Stimulated activated CD8-positive, alpha-beta memory T cell treated with anti-CD3 and anti-CD28 coated beads, Interleukin-7, amount 100 ng/mL, for 1 hour (primary cell): ENCODE measurements around the gene ROPN1B.
A peak's percentile ranks its signal among the peaks of the same experiment; 100 is the strongest.
"Not testable (repeated sequence)": the region's sequence is repeated elsewhere in the genome, so short reads cannot be mapped to it uniquely, and the experiment has no call there.

Experiments
- DNase-seq, 2 donors: peaks; one replicate each; pipeline ENCODE4 v3.0.0-alpha.2; 2020; ENCODE audit warnings: low read depth in 2 of 2

Gene ROPN1B

GRCh38 chr3:125968701-125969592 is at the start of gene ROPN1B:
ROPN1B (plus strand) TSS chr3:125969178; CDS start chr3:125972055, 2,877 bp downstream.
- DNase-seq: not testable (repeated sequence)

GRCh38 chr3:125920191-125920590 is 48.8 kb upstream of the ROPN1B start:
- DNase-seq: not testable (repeated sequence)

GRCh38 chr3:125920751-125921279 is 48.2 kb upstream of the ROPN1B start:
- DNase-seq: not testable (repeated sequence)

GRCh38 chr3:125921712-125922111 is 47.3 kb upstream of the ROPN1B start:
- DNase-seq: peak in 1 of 2 donors; percentile 14

DNA sequence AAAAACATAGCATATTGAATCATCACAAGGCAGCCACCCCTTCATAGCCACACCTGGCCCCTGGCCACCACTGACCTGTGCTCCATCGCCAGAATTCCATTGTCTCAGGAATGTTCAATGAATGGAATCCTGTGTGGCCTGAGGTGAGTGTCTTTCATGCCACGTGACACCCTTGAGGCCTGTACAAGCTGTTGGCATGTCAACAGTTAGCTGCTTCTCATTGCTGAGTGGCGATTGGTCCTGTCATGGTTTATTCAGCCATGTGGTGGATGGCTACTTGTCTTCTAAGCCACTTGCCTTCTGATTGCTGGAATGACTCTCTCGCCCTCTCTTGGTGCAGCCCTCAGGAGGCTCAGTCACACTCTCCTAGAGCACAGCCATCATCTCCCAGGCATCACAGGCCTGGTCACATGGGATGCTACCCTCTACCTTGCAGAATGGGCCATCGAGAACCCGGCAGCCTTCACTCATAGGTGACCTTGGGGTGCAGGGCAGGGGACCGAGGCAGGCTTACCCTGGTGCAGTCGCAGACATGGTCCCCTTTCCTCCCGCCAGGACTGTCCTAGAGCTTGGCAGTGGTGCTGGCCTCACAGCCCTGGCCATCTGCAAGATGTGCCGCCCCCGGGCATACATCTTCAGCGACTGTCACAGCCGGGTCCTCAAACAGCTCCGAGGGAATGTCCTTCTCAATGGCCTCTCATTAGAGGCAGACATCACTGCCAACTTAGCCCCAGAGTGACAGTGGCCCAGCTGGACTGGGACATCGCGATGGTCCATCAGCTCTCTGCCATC is 45.5 kb upstream of the ROPN1B start:
- not testable (repeated sequence) for DNase-seq

DNA sequence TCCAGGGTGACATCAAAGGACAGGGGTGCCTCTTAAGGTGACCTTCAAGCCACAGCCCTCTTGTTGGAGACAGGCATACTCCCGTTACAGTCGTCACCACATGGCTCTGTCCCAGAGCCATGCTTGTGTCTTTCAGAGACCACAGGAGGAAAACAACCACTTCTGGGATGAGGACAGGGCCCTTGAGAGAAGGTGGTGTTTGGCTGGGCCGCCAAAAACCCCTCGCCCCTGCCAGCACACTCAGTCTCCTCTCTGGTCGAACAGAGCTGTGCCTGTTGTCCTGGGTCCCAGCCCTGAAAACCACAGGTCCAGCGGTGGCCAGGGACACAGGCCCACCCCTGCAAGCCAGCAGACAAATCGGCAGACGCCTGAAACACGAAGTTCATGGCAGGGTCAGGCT is 44.7 kb upstream of the ROPN1B start:
- not testable (repeated sequence) for DNase-seq

- not testable (repeated sequence) for DNase-seq
Observed at GRCh38 chr3:125925727-125926126, 43.3 kb upstream of the ROPN1B start.

DNA sequence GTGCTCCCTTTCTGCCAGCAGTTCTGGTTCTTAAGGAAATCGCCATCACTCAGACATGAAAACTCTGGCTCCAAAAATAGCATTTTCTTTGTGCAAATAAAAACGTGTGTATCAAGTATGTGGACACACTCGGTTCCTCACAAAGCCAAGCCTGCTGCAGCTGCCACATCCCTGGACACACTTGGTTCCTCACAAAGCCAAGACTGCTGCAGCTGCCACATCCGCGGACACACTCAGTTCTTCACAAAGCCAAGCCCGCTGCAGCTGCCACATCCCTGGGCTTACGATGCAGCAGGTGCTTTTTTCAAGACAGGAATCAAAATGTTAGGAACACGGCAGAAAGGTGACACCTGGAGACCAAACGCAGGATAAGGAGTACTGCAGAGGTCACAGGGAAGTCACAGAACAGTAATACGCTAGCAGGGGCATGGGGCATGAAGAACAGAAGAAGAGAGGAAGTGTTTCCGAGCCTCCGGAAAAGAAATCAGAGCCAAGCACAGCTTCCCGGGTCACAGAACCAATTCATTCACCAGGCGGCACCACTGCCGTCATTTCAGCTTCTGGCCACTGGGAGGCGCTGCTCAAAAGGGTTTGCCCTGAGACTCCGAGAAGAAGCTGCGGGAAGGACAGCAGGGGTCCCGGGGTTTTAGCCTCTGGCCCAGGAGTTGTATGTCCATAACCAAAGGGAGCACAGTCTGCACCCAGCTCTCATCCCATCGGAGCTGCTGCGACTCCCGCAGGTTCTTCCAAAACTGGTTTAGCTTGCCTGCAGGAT is 40.0 kb upstream of the ROPN1B start:
- peak; percentile 23 to 50 for DNase-seq

GRCh38 chr3:125929765-125930164 is 39.2 kb upstream of the ROPN1B start:
- DNase-seq: not testable (repeated sequence)

DNA sequence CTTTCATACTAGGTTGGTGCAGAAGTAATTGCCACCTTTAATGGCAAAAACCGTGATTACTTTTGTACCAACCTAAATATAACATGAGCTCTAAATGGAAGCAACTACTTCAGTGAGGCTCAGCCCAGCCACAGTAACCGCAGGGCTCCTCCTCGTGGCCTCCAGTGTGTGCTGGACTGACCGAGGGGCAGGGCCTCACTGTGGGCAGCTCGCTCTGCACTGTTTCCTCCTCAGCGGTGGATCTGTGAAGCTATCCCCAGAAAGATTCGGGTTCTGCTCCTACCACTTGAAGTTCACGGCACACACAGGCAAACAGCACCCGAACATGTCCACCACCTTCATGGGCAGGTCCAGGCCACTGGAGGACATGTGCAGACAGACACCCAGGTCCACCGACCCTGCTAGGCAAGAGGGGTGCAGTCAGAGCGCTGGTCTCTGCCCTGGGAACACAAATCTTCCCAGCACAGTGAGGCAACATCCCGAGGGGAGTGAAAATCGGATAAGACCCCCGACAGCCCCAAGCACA is 37.6 kb upstream of the ROPN1B start:
- DNase-seq: not testable (repeated sequence)

- DNase-seq: not testable (repeated sequence)
Observed at GRCh38 chr3:125933397-125934173, 35.4 kb upstream of the ROPN1B start.

- not testable (repeated sequence) for DNase-seq
Observed at GRCh38 chr3:125935252-125935874, 33.6 kb upstream of the ROPN1B start.

- not testable (repeated sequence) for DNase-seq
Observed at GRCh38 chr3:125936210-125936815, 32.7 kb upstream of the ROPN1B start.

- not testable (repeated sequence) for DNase-seq
Observed at GRCh38 chr3:125936891-125937290, 32.1 kb upstream of the ROPN1B start.

DNA sequence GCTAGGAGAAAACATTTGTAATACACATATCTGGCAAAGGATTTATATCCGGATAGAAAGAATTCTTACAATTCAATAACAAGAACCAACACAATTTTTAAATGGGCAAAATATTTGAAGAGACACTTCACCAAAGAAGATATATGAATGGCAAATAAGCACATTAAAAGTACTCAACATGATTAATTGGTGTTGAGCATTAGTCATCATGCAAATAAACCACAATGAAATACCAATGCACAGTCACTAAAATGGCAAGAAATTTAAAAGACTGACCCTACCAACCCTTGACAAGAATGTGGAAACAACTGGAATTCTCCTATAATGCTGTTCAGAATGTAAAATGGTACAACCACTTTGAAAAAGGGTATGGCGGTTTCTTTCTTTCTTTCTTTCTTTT is 21.2 kb upstream of the ROPN1B start:
- DNase-seq: not testable (repeated sequence)

DNA sequence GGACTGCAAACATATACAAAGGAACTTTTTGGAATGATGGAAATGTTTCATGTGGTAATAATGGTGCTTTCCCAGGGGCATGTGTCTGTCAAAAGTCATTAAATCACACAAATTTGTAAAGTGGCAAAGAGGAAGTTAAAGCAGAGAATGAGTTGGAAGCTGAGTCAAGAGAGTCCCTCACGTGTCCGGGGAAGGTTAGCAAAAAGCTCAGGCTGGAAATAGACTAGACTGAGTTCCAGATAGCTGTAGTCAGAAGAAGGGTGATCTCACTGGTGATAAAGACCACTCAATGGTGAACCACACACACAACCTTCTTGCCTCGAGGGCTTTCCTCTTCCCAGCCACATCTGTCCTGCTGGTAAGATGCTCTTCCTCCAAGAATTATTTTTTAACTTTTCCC is 20.1 kb upstream of the ROPN1B start:
- not testable (repeated sequence) for DNase-seq

GRCh38 chr3:125951176-125951575 is 17.8 kb upstream of the ROPN1B start:
- DNase-seq: not testable (repeated sequence)

GRCh38 chr3:125957020-125957419 is 12.0 kb upstream of the ROPN1B start:
- DNase-seq: not testable (repeated sequence)
